T follicular helper cell (primary cell): Measurements from ENCODE around the gene LARP4B.

Experiments used
- DNase-seq: peaks from one replicate; pipeline ENCODE4 v3.0.0-alpha.2; 2020; ENCODE audit warnings: low read depth

LARP4B gene

DNA sequence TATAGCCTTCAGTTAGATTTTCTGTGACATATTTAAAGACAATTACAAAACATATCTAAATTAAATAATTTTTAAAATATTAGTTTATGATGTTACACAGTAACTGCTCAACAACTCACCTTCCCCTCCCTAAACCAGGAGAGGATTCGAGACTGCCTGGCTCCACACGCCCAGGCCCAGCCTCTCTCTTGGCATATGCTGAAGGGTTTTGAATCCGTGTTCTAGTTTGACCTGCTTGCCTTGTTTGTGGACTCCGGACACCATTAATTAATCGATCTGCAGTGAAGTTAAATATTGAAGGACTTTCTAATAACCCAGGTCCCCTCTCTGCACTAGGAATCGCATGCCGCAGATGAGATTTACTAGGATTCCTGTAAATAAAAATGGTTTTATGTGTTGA, 106.6 kb downstream of the LARP4B start:
- DNase-seq = no peak

- DNase-seq = no peak
These were observed 107.0 kb downstream of the LARP4B start for GRCh38 chr10:824497-824896.

DNA sequence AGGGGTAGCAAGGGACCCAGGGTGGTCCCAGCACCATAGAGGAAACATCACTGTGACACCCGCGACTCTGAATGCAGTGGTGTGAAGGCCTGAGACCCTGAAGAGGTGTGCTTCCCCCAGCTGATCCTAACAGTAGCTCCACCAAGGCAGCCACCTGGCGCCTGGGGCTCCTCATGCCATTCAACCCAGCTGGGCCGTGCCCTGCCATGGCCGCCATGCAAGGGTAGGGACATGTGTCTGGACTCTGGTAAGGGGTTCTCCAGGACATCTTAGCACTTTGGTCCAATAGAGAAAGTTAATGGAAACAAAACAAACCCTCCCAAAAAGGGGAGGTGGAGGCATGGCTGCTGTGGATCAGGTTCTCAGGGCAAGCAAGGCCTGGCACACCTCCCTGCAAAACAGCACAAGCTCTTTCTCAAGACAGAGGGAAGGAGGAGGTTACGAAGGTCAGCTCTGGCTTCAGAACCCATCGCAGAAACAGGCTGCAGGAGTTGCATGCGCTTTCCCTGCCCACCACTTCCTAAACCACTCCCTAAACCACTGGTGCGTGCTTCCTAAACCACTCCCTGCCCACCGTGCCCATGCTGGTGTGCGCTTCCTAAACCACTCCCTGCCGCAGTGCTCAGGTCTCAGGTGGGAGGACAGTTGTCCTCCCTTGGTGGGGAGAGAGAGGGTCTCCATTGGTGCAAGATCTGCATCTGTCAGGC, 108.7 kb downstream of the LARP4B start:
- no peak for DNase-seq

DNA sequence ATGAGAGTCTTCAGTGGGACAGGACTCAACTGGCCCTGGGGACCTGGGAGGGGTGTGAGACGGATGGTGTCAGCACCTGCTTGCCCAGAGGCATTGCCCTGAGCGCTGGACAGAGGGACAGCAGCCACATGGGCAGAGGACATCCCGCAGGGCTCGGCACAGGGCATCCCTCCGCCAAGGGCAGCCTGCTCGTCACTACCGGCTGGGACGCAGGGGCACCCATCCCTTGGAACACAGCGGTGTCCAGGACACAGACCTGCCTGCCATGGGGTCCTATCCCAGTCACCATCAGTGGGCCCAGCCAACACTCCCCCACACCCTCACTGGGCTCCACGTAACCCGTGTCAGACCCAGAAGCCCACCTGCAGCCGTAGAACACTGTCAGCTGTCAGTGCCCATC, 109.3 kb downstream of the LARP4B start:
- no peak for DNase-seq

GRCh38 chr10:821322-821721, 110.2 kb downstream of the LARP4B start:
- no peak for DNase-seq

GRCh38 chr10:819816-820215, 111.7 kb downstream of the LARP4B start:
- DNase-seq = no peak

DNA sequence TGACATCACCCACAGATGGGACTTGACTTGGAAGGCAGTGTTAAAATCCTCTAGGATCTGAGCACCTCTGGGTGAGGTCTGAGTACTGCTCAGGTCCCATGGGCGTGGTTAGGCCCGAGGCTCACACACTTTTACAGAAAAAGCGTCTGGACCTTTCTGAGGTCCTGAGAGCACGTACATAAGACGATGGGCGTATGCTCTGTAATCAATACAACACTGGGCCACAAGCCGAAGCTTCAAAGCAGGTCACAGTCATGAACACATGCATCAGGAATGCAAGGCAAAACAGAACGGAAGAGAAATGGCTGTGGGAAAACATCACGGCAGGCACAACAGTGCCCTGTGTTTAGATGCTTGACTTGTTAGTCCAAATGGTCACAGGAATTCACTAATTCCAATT, 112.2 kb downstream of the LARP4B start:
- DNase-seq = no peak

GRCh38 chr10:818526-819220, 112.8 kb downstream of the LARP4B start:
- DNase-seq = no peak

- no peak for DNase-seq
These were observed 113.5 kb downstream of the LARP4B start for GRCh38 chr10:818010-818409.

GRCh38 chr10:817371-817770, 114.1 kb downstream of the LARP4B start:
- DNase-seq = no peak

GRCh38 chr10:816958-817357, 114.5 kb downstream of the LARP4B start:
- DNase-seq = no peak

- DNase-seq = no peak
These were observed 115.4 kb downstream of the LARP4B start for GRCh38 chr10:816091-816477.

DNA sequence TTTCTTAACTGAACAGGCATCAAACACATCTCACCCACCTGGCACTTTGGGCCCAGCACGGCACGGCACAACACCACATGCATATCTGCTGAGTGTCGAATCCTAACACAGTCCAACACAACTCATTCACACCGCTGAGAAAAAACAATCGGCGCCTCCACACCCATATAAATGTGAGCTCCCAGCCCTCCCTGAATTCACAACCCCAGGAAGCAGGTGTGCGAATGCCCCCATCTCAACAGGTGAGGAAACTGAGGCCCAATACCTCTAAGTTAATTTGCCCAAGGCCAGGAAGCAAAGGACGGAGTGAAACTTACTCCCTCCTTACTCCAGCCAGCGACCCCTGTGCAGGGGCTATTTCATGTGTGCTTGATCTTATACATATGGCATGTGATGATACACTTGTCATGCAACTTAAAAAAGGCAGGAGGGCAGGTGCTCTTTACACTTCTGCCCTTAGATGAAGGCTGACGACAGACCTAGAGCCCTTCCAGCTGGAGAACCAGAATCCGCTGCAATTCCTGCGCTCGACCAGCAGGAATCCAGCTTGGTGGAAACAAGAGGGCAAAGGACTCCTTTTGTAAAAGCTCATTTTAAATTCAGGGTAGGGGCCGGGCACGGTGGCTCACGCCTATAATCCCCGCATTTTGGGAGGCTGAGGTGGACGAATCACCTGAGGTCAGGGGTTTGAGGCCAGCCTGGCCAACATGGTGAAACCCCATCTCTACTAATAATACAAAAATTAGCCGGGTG, 116.0 kb downstream of the LARP4B start:
- no peak for DNase-seq

- DNase-seq = no peak
These were observed 116.8 kb downstream of the LARP4B start for GRCh38 chr10:814536-815302.

- DNase-seq = no peak
These were observed 118.2 kb downstream of the LARP4B start for GRCh38 chr10:813286-813685.

- no peak for DNase-seq
These were observed 118.7 kb downstream of the LARP4B start for GRCh38 chr10:812787-813186.

DNA sequence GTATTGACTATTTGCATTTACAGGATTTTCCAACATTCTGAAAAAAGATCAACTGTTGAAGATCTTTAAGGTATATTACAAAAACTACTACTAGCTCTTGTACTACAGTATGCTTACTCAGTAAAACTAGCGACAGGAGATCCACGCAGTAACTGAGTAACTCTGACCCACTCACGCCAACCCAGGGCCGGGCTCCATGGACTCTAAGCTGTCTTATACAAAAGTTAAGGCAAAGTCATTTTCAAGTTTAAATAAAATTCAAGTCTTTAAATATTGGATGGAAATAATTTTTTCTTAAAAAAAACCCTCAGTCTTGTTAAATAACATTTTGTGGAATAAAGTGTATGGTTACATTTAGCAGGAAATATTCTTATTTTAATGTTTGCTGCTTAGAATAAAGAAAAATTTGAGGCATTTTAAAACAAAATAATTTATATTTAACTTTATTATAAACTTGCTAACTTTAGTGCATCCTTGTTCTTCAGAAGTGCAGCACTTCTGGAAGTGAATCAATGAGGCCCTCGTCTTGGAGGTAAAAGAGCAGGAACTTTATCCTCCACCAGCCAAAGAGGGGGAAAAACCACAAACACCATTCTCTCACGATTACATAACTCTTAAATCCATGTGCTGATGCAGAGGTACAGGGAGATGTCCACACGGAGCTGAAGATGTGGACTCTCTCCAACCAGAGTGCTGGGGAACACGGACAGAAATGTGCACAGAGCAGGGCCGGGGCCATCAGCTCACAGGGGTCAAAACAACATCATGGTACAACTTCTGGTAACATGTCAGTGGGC, 119.9 kb downstream of the LARP4B start:
- no peak for DNase-seq

DNA sequence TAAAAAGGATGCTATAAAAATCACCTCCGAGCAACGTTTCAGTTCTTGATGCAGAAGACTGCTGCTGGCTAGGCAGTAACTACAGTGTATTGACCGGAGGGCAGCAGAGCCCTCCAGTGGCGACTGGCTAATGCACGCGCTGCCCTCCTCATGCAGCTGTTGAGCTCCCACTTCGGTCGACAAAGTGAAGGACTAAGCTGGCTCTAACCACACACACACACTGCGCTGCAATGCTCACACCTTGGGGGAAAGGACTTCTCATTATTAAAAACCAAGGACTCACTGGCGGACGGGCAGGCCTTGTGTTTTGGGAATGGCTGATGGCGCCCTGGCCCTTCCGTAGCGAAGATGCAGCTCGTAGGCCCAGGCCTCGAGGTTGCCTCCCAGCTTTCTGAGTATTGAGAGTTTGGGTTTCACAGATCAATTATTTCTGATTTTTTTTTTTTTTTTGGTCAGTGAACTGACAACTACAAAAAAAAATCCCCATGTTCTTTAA, 121.1 kb downstream of the LARP4B start:
- no peak for DNase-seq

DNA sequence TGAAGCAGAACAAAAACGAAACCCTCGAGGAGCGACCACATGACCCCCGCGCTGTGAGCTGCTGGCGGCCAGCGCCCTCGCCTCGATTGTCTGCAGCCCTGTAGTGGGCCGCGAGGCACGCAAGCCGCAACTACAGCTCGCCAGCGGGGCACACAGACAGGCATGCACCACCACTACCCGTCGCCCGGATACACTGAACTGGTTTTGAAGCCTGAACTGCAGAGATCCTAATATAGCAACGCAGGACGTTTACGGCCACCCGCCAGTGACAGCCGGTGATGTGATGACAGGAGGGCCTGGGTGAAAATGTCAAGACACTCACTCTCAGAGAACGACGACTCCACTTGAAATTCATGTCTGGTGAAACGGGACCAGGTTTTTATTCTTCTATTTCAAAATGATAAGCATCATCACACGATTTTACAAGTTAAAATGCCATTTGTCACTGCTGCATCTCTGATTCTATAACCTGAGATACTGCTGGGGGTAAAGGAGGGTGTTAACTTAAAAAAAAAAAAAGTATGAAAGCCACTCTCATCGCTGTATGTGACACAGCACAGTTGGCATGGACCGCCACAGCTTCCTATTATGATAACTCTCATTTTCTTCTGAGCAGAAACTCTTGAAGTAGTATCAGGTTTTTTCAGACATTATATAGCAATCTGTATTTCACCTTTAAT, 121.7 kb downstream of the LARP4B start:
- no peak for DNase-seq

GRCh38 chr10:807958-808353, 123.5 kb downstream of the LARP4B start:
- DNase-seq = no peak
